HG02870 (cell line): Measurements from ENCODE around the gene KIF6.

Source experiments
- ATAC-seq: cut with Tn5 transposase; IDR thresholded peaks from one replicate; pipeline ENCODE4 v1.9.1; 2021; ENCODE audit warnings: mild to moderate bottlenecking, moderate library complexity; ENCODE audit not compliant: unreplicated experiment

KIF6 gene

GRCh38 chr6:39665861-39666260, 59.3 kb downstream of the KIF6 start:
- ATAC-seq = no peak

GRCh38 chr6:39664173-39664572, 61.0 kb downstream of the KIF6 start:
- ATAC-seq = no peak

GRCh38 chr6:39657355-39658135, 67.7 kb downstream of the KIF6 start:
- no peak for ATAC-seq

- no peak for ATAC-seq
These were observed 71.1 kb downstream of the KIF6 start for GRCh38 chr6:39654121-39654520.

GRCh38 chr6:39653612-39654011, 71.6 kb downstream of the KIF6 start:
- no peak for ATAC-seq

- no peak for ATAC-seq
These were observed 75.2 kb downstream of the KIF6 start for GRCh38 chr6:39649996-39650395.

- ATAC-seq = no peak
These were observed 78.3 kb downstream of the KIF6 start for GRCh38 chr6:39646751-39647420.

GRCh38 chr6:39642270-39642669, 82.9 kb downstream of the KIF6 start:
- no peak for ATAC-seq

- no peak for ATAC-seq
These were observed 86.9 kb downstream of the KIF6 start for GRCh38 chr6:39638126-39638822.

GRCh38 chr6:39634646-39635341, 90.4 kb downstream of the KIF6 start:
- no peak for ATAC-seq

- no peak for ATAC-seq
These were observed 100.0 kb downstream of the KIF6 start for GRCh38 chr6:39625209-39625608.

GRCh38 chr6:39623750-39624149, 101.5 kb downstream of the KIF6 start:
- ATAC-seq = no peak

GRCh38 chr6:39617520-39617919, 107.7 kb downstream of the KIF6 start:
- no peak for ATAC-seq

- ATAC-seq = no peak
These were observed 108.2 kb downstream of the KIF6 start for GRCh38 chr6:39617026-39617425.

GRCh38 chr6:39615622-39616021, 109.6 kb downstream of the KIF6 start:
- no peak for ATAC-seq

GRCh38 chr6:39614393-39614950, 110.7 kb downstream of the KIF6 start:
- no peak for ATAC-seq

GRCh38 chr6:39610221-39610620, 115.0 kb downstream of the KIF6 start:
- no peak for ATAC-seq

- ATAC-seq = no peak
These were observed 116.4 kb downstream of the KIF6 start for GRCh38 chr6:39608652-39609345.

- no peak for ATAC-seq
These were observed 122.3 kb downstream of the KIF6 start for GRCh38 chr6:39602601-39603519.
